ENCODE data around the gene MRPL21.

Gene MRPL21

DNA sequence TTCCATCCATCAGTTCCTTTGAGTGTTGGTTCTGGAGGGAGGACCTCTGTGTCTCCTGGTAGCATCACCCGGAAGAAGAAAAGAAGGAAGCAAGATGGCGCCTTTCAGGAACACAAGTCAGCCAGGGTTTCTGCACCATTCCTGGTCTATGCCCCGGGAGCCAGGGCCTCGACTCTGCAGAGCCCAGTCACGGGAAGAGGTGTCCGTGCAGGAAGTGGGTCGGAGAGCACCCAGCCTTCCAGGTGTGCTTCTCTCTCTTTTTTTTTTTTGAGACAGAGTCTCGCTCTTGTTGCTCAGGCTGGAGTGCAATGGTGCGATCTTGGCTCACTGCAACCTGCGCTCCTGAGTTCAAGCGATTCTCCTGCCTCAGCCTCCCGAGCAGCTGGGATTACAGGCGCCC lies 21.2 kb downstream of the MRPL21 start:
- no peak for TF ChIP-seq CTCF (IDR thresholded peaks at IDR 0.05; ENCODE audit: control insufficient read depth, extremely low read depth, insufficient read depth)
- DNase-seq (ENCODE audit: low read depth): no peak
- no peak overlapping the region for H3K4me3 ChIP-seq (ENCODE audit: low read depth, low read length)

GRCh38 chr11:68881320-68881719 lies 22.3 kb downstream of the MRPL21 start:
- no peak for TF ChIP-seq CTCF (IDR thresholded peaks at IDR 0.05; ENCODE audit: control insufficient read depth, extremely low read depth, insufficient read depth)
- DNase-seq (ENCODE audit: low read depth): no peak
- no peak overlapping the region for H3K4me3 ChIP-seq (ENCODE audit: low read depth, low read length)

GRCh38 chr11:68880851-68881250 lies 22.8 kb downstream of the MRPL21 start:
- no peak for TF ChIP-seq CTCF (IDR thresholded peaks at IDR 0.05; ENCODE audit: control insufficient read depth, extremely low read depth, insufficient read depth)
- no peak for DNase-seq (ENCODE audit: low read depth)
- H3K4me3 ChIP-seq (ENCODE audit: low read depth, low read length): no peak overlapping the region

DNA sequence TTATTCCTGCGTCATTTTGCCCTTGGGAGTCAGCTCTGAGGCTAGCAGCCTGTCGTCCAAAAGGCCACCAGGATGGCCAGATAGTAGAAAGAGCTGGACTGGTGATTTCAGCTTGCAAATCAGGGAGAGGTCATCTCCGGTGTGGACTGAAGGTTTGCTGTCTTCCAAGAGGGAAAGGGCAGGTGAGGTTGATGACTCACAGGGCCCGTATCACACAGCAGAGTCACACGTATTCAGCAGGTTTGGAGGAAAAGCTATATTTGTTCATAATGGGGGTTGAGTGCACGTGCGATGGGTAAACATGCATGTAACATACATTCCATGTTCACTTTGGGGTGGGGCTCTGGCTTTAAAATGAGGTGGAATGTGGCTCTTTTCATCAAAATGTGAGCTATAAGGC lies 25.6 kb downstream of the MRPL21 start:
- no peak for TF ChIP-seq CTCF (IDR thresholded peaks at IDR 0.05; ENCODE audit: control insufficient read depth, extremely low read depth, insufficient read depth)
- DNase-seq (ENCODE audit: low read depth): peak; percentile 15
- no peak overlapping the region for H3K4me3 ChIP-seq (ENCODE audit: low read depth, low read length)

- no peak for TF ChIP-seq CTCF (IDR thresholded peaks at IDR 0.05; ENCODE audit: control insufficient read depth, extremely low read depth, insufficient read depth)
- DNase-seq (ENCODE audit: low read depth): peak; percentile 92
- H3K4me3 ChIP-seq (ENCODE audit: low read depth, low read length): peak overlapping the region; percentile 36
Observed at GRCh38 chr11:68872216-68873003, 31.2 kb downstream of the MRPL21 start.

DNA sequence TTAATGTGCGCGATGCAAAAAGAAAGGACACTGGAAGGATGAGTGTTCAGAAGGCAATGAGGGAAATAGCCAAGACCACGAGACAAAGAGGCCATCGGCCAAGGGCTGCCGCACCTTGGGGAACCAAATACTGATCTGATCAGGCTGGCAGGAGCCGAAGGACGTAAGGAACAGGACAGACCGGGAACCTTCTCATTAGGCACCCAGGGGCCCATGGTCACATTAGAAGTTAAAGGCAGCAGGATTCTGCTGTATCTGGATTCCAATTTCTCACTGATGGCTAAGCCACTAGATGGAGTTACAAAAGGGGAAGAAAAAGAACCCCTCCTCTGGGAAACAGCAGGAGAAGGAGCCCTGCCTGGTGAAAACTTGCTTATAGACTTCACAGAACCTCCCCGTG lies 33.2 kb downstream of the MRPL21 start:
- H3K4me3 ChIP-seq (ENCODE audit: low read depth, low read length): no peak overlapping the region
- DNase-seq (ENCODE audit: low read depth): no peak
- TF ChIP-seq CTCF (IDR thresholded peaks at IDR 0.05; ENCODE audit: control insufficient read depth, extremely low read depth, insufficient read depth): no peak
